MCF 10A (cell line): ENCODE data around the gene HYI. TPM values are rescaled to one million over a fixed set of nuclear protein-coding genes. Genes with fewer than 3 reads are reported as not detected.

Experiments
- BruUV-seq: library from RNA; stranded (reverse); fragments of 400-500 nt; replicated peaks from 2 replicates; lab custom pipeline; 2021; lab: Mats Ljungman, UMichigan
- CTCF ChIA-PET: fragments of 300-600 bp; sonication (Branson Sonifier 250); formaldehyde crosslinking; extraction: SDS; loops from one replicate; lab custom pipeline; 2021; ENCODE audit warnings: antibody characterized with exemption, inconsistent platforms; lab: Yijun Ruan, JAX
- POLR2A ChIA-PET: fragments of 300-600, 350-650 bp; sonication (Branson Sonifier 250); formaldehyde crosslinking; extraction: SDS; loops from one replicate; lab custom pipeline; 2020; ENCODE audit warnings: antibody characterized with exemption, inconsistent platforms; lab: Yijun Ruan, JAX
- DNase-seq: peaks from one replicate; pipeline ENCODE4 v3.0.0-alpha.2; 2018; ENCODE audit not compliant: unreplicated experiment
- H3K27ac Mint-ChIP-seq: one replicate; pipeline ENCODE4 v1.8.0; 2022; ENCODE audit warnings: mild to moderate bottlenecking, low read depth, mixed read lengths; ENCODE audit not compliant: unreplicated experiment
- H3K27me3 Mint-ChIP-seq: one replicate; pipeline ENCODE4 v1.8.0; 2022; ENCODE audit warnings: mixed read lengths; ENCODE audit not compliant: insufficient read depth, unreplicated experiment
- H3K36me3 Mint-ChIP-seq: one replicate; pipeline ENCODE4 v1.8.0; 2022; ENCODE audit warnings: mild to moderate bottlenecking, moderate library complexity, mixed read lengths; ENCODE audit not compliant: insufficient read depth, unreplicated experiment
- H3K4me1 Mint-ChIP-seq: one replicate; pipeline ENCODE4 v1.8.0; 2022; ENCODE audit warnings: mixed read lengths; ENCODE audit not compliant: insufficient read depth, unreplicated experiment
- H3K4me3 Mint-ChIP-seq: one replicate; pipeline ENCODE4 v1.8.0; 2022; ENCODE audit warnings: mild to moderate bottlenecking, moderate library complexity, mixed read lengths; ENCODE audit not compliant: unreplicated experiment
- H3K9me3 Mint-ChIP-seq: one replicate; pipeline ENCODE4 v1.8.0; 2022; ENCODE audit warnings: mixed read lengths; ENCODE audit not compliant: unreplicated experiment
- intact Hi-C: fragments of 100-400 bp; cut with micrococcal nuclease; formaldehyde crosslinking; loops from 2 replicates; pipeline ENCODE4 v1.14.1; 2022
- total RNA-seq: library from RNA; stranded (reverse); gene quantifications from 2 replicates; pipeline ENCODE4 v1.2.3, GENCODE V29; 2022
- TF ChIP-seq, protein P1 (sequence below): fragments of 200-600 bp; IDR thresholded peaks from one replicate; pipeline ENCODE4 v1.8.0; 2022; ENCODE audit warnings: antibody characterized with exemption, mild to moderate bottlenecking; ENCODE audit not compliant: unreplicated experiment

The HYI gene
- total RNA-seq, 1 experiment from 2014 or later = 23.0 TPM

GRCh38 chr1:43427524-43427923 lies 26.2 kb downstream of the HYI start:
- H3K27ac Mint-ChIP-seq = no peak overlapping the region
- H3K27me3 Mint-ChIP-seq = no peaks in the 10 kb centered on the region
- BruUV-seq = TSS peak; percentile 10
- H3K36me3 Mint-ChIP-seq = peaks cover 65% of the 10 kb centered on the region
- peaks cover 23% of the 10 kb centered on the region for H3K4me1 Mint-ChIP-seq
- intact Hi-C loops = no loop called here
- TF ChIP-seq, protein P1, sequence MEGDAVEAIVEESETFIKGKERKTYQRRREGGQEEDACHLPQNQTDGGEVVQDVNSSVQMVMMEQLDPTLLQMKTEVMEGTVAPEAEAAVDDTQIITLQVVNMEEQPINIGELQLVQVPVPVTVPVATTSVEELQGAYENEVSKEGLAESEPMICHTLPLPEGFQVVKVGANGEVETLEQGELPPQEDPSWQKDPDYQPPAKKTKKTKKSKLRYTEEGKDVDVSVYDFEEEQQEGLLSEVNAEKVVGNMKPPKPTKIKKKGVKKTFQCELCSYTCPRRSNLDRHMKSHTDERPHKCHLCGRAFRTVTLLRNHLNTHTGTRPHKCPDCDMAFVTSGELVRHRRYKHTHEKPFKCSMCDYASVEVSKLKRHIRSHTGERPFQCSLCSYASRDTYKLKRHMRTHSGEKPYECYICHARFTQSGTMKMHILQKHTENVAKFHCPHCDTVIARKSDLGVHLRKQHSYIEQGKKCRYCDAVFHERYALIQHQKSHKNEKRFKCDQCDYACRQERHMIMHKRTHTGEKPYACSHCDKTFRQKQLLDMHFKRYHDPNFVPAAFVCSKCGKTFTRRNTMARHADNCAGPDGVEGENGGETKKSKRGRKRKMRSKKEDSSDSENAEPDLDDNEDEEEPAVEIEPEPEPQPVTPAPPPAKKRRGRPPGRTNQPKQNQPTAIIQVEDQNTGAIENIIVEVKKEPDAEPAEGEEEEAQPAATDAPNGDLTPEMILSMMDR = no peak
- H3K4me3 Mint-ChIP-seq = no peak overlapping the region
- POLR2A ChIA-PET = interaction anchor here (2.1 kb wide), 1 partner anchor 38 kb away, joined by 5 read pairs; the partner anchor contains the start of genes MED8 and SZT2
- DNase-seq = no peak
- no peaks in the 10 kb centered on the region for H3K9me3 Mint-ChIP-seq
- CTCF ChIA-PET = interaction anchor here (0.6 to 0.7 kb wide), 2 partner anchors 192 to 1794 kb away, joined by 3 to 4 read pairs; no protein-coding TSS in a partner anchor

DNA sequence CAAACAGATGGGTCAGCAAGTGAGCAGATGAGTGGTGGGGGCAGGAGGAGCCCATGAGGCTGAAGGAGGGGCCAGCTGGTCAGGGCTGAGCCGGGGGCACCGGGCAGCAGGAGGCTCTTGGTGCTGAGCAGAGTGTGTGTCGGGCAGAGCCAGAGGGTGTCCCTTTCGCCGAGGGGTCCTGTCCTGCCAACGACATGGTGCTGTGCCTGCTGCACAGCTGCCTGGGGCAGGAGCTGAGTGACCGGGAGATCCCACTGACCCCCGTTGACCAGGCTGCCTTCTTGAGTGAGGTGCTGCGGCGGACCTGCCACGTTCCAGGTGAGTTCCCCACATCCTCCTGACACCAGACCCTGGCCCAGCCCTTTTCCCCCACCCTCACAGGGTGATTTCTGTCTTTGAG lies 27.5 kb downstream of the HYI start:
- intact Hi-C loops = no loop called here
- Mint-ChIP-seq H3K4me1 (peaks cover 23% of the 10 kb centered on the region), H3K36me3 (peaks cover 52% of the 10 kb centered on the region), H3K27me3 (no peaks in the 10 kb centered on the region), H3K4me3 (no peak overlapping the region), H3K27ac (no peak overlapping the region), H3K9me3 (no peaks in the 10 kb centered on the region)
- TF ChIP-seq, protein P1 = no peak
- no peak for DNase-seq
- ChIA-PET POLR2A (interaction anchor here (0.7 to 0.8 kb wide), 2 partner anchors 37 to 200 kb away, joined by 3 read pairs; partner anchors contain the start of genes MED8 and SZT2), CTCF (no interaction called here)
- no TSS peak for BruUV-seq

- peaks cover 51% of the 10 kb centered on the region for H3K36me3 Mint-ChIP-seq
These were observed 28.7 kb downstream of the HYI start for GRCh38 chr1:43425045-43425444.

More at GRCh38 chr1:43425045-43425444, 28.7 kb downstream of the HYI start:
- intact Hi-C loops = no loop called here
- CTCF ChIA-PET = interaction anchor here (0.8 kb wide), 1 partner anchor 186 kb away, joined by 4 read pairs; no protein-coding TSS in a partner anchor
- POLR2A ChIA-PET = interaction anchor here (0.5 to 0.7 kb wide), 3 partner anchors 42 to 756 kb away, joined by 3 to 6 read pairs (median 3); no protein-coding TSS in a partner anchor
- TF ChIP-seq, protein P1 = no peak
- Mint-ChIP-seq H3K27ac (peak overlapping the region; percentile 78), H3K4me1 (peaks cover 23% of the 10 kb centered on the region), H3K4me3 (no peak overlapping the region), H3K27me3 (no peaks in the 10 kb centered on the region), H3K9me3 (no peaks in the 10 kb centered on the region)
- no TSS peak for BruUV-seq
- DNase-seq = no peak
